HepG2 (cell line): ENCODE data around the gene CDK15. TPM values are rescaled to one million over a fixed set of nuclear protein-coding genes. Genes with fewer than 3 reads are reported as not detected.

Experiments used
- ARNTL ChIP-seq: sonication (generic); formaldehyde crosslinking; IDR thresholded peaks from 2 replicates; pipeline ENCODE4 v1.4.0; 2020; ENCODE audit warnings: mild to moderate bottlenecking, missing genetic modification reagents
- CCAR2 ChIP-seq: fragments of 200-400 bp; formaldehyde crosslinking; optimal IDR thresholded peaks from 2 replicates; pipeline ENCODE3; 2018; ENCODE audit warnings: low read depth, mild to moderate bottlenecking, low read length, moderate library complexity
- ERF ChIP-seq: IDR thresholded peaks from 2 replicates; pipeline ENCODE4 v1.6.1; 2018; ENCODE audit warnings: missing biosample characterization, missing genetic modification reagents
- ESRRA ChIP-seq: sonication (generic); formaldehyde crosslinking; IDR thresholded peaks from 2 replicates; pipeline ENCODE4 v1.5.1; 2020; ENCODE audit warnings: mild to moderate bottlenecking, low read depth, missing genetic modification reagents
- FOXA3 ChIP-seq: IDR thresholded peaks from 2 replicates; pipeline ENCODE4 v1.6.1; 2016; ENCODE audit warnings: missing genetic modification reagents, missing compliant biosample characterization
- HDAC1 ChIP-seq: sonication (generic); formaldehyde crosslinking; IDR thresholded peaks from 2 replicates; pipeline ENCODE4 v1.5.1; 2020; ENCODE audit warnings: mild to moderate bottlenecking, missing genetic modification reagents
- HOXA7 ChIP-seq: sonication (generic); formaldehyde crosslinking; IDR thresholded peaks from 2 replicates; pipeline ENCODE4 v1.8.1; 2022; ENCODE audit warnings: mild to moderate bottlenecking, missing genetic modification reagents, moderate library complexity
- MED1 ChIP-seq: sonication (generic); formaldehyde crosslinking; IDR thresholded peaks from 2 replicates; pipeline ENCODE4 v1.4.0; 2020; ENCODE audit warnings: missing genetic modification reagents
- MED13 ChIP-seq: sonication (generic); formaldehyde crosslinking; IDR thresholded peaks from 2 replicates; pipeline ENCODE4 v1.5.0; 2020; ENCODE audit warnings: missing genetic modification reagents
- MIXL1 ChIP-seq: IDR thresholded peaks from 2 replicates; pipeline ENCODE4 v1.6.1; 2016
- NR2F1 ChIP-seq, 2 experiments: fragments of 450-650 bp in 1 of 2; formaldehyde crosslinking in 1 of 2; IDR thresholded peaks; 2 replicates each; pipeline versions ENCODE4 v1.5.0 to v1.6.1; 2016 to 2020; ENCODE audit warnings: mild to moderate bottlenecking in 1 of 2, missing compliant biosample characterization in 1 of 2, missing genetic modification reagents in 1 of 2, moderate library complexity in 1 of 2
- NR3C1 ChIP-seq: sonication (generic); formaldehyde crosslinking; IDR thresholded peaks from 2 replicates; pipeline ENCODE4 v1.4.0; 2020; ENCODE audit warnings: missing genetic modification reagents
- PHF5A ChIP-seq: IDR thresholded peaks from one replicate; pipeline ENCODE4 v1.6.1; 2018; ENCODE audit warnings: low read depth, missing genetic modification reagents; ENCODE audit not compliant: unreplicated experiment
- RARA ChIP-seq: IDR thresholded peaks from 2 replicates; pipeline ENCODE4 v1.6.1; 2016; ENCODE audit warnings: missing genetic modification reagents, missing compliant biosample characterization
- SMARCC2 ChIP-seq: fragments of 450-650 bp; IDR thresholded peaks from 2 replicates; pipeline ENCODE4 v1.6.1; 2017; ENCODE audit warnings: antibody characterized with exemption, mild to moderate bottlenecking
- SMARCE1 ChIP-seq: fragments of 450-650 bp; IDR thresholded peaks from 2 replicates; pipeline ENCODE4 v1.6.1; 2017; ENCODE audit warnings: borderline replicate concordance
- SOX6 ChIP-seq, 2 experiments: fragments of 450-650 bp in 1 of 2; sonication (generic) in 1 of 2; formaldehyde crosslinking in 1 of 2; IDR thresholded peaks; 2 replicates each; pipeline versions ENCODE4 v1.4.0 to v1.6.1; 2017 to 2020; ENCODE audit warnings: antibody characterized with exemption in 1 of 2, mild to moderate bottlenecking in 1 of 2, missing genetic modification reagents in 1 of 2
- YEATS2 ChIP-seq: sonication (generic); formaldehyde crosslinking; IDR thresholded peaks from 2 replicates; pipeline ENCODE4 v1.4.0; 2020; ENCODE audit warnings: missing genetic modification reagents, borderline replicate concordance
- ZC3H13 ChIP-seq: sonication (generic); formaldehyde crosslinking; IDR thresholded peaks from 2 replicates; pipeline ENCODE4 v1.8.1; 2023; ENCODE audit warnings: mild to moderate bottlenecking, missing genetic modification reagents, moderate library complexity
- ZFP1 ChIP-seq: IDR thresholded peaks from 2 replicates; pipeline ENCODE4 v1.6.1; 2016
- ZFP36L1 ChIP-seq: sonication (generic); formaldehyde crosslinking; IDR thresholded peaks from 2 replicates; pipeline ENCODE4 v1.8.0; 2022; ENCODE audit warnings: mild to moderate bottlenecking, missing genetic modification reagents, moderate library complexity
- ZNF205 ChIP-seq: IDR thresholded peaks from 2 replicates; pipeline ENCODE4 v1.6.1; 2018; ENCODE audit warnings: missing biosample characterization, missing genetic modification reagents
- ZNF292 ChIP-seq: sonication (generic); formaldehyde crosslinking; IDR thresholded peaks from 2 replicates; pipeline ENCODE4 v1.8.1; 2022; ENCODE audit warnings: mild to moderate bottlenecking, low read depth, missing genetic modification reagents, borderline replicate concordance
- ZNF33A ChIP-seq: sonication (generic); formaldehyde crosslinking; IDR thresholded peaks from 2 replicates; pipeline ENCODE4 v1.5.1; 2020; ENCODE audit warnings: missing genetic modification reagents, mild to moderate bottlenecking, moderate library complexity, borderline replicate concordance
- ZNF468 ChIP-seq: sonication (generic); formaldehyde crosslinking; IDR thresholded peaks from 2 replicates; pipeline ENCODE4 v1.8.0; 2022; ENCODE audit warnings: mild to moderate bottlenecking, moderate library complexity, missing genetic modification reagents
- ZNF678 ChIP-seq: sonication (generic); formaldehyde crosslinking; IDR thresholded peaks from 2 replicates; pipeline ENCODE4 v1.4.0; 2020; ENCODE audit warnings: mild to moderate bottlenecking, missing genetic modification reagents
- polyA plus RNA-seq, 8 experiments: library from polyadenylated mRNA; depleted of rRNA in 3 of 8; stranded (reverse) in 7 of 8; unstranded in 1 of 8; fragments of >200 nt; fragmentation: Illumina TruSeq in 4 of 8; extraction: Trizol in 4 of 8; gene quantifications; 2 replicates each; pipeline versions ENCODE4 v1.2.1 to v1.2.3, GENCODE V29; 2011 to 2016; ENCODE audit warnings: low read depth in 4 of 8, missing spikeins in 1 of 8, mixed read lengths in 1 of 8; ENCODE audit not compliant: insufficient read depth in 1 of 8
- total RNA-seq, 5 experiments: library from RNA; depleted of rRNA; stranded (reverse); fragments of >200 nt; fragmentation: Illumina TruSeq; extraction: Trizol; gene quantifications; 2 replicates each; pipeline ENCODE4 v1.2.3, GENCODE V29; 2016; ENCODE audit warnings: low read depth in 1 of 5
- TF ChIP-seq, protein P1 (sequence below): sonication (generic); formaldehyde crosslinking; IDR thresholded peaks from 2 replicates; pipeline ENCODE4 v1.4.0; 2020; ENCODE audit warnings: mild to moderate bottlenecking, missing genetic modification reagents
- TF ChIP-seq, protein P2 (sequence below): sonication (generic); formaldehyde crosslinking; IDR thresholded peaks from 2 replicates; pipeline ENCODE4 v1.4.0; 2020; ENCODE audit warnings: mild to moderate bottlenecking, low read depth, missing genetic modification reagents
- TF ChIP-seq, protein P3 (sequence below): sonication (generic); formaldehyde crosslinking; IDR thresholded peaks from 2 replicates; pipeline ENCODE4 v1.4.0; 2020; ENCODE audit warnings: missing genetic modification reagents; ENCODE audit errors: not compliant biosample characterization

Gene CDK15
- total and polyA plus RNA-seq, 2 of the 13 experiments (the other 11 are each of a cell fraction or from before 2014, with no cell fraction given) = not detected

DNA sequence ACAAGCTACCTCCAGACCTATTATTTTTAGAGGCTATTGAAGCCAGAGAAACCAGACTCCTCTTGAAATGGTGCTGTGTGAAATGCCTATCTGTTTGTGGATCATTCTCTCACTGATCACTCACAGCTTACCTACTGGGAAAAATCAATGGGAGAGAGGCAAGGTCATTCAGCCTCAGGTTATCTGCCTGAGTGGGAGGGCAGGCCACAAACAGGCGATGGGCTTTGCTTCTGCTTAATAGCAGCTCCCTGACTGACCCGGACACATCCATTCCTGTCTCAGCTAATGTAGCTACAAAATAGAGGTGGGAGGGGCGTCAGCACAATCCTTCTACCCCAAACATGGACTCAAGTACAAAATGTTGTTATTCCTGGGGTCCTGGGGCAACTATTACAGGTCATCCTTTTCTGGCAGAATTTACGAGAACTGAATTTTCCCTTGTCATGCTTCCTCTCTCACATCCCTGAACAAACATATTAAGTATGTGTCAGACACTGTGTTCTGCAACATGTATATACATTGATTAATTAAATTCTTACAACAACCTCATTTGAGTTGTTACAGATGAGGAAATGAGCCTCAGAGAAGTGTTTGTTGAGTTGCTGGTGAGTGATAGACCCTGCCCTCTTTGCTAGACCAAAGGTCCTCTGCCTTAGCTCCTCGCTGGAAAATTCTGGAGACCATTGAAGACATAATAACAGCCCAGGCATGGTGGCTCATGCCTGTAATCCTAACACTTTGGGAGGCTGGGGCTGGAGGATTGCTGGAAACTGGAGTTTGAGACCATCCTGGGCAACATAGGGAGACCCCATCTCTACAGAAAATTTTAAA, 60.5 kb downstream of the CDK15 start (continued):
- 0 out of 2 replicates have a peak, but pooled peaks have one; percentile 18 for TF ChIP-seq MIXL1 (CRISPR knock-in tag)
- no peak for TF ChIP-seq SMARCC2
- TF ChIP-seq HDAC1 (CRISPR knock-in tag) = 0 out of 2 replicates have a peak, but pooled peaks have one; percentile 15
- TF ChIP-seq, protein P1, sequence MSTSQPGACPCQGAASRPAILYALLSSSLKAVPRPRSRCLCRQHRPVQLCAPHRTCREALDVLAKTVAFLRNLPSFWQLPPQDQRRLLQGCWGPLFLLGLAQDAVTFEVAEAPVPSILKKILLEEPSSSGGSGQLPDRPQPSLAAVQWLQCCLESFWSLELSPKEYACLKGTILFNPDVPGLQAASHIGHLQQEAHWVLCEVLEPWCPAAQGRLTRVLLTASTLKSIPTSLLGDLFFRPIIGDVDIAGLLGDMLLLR (CRISPR knock-in tag) = no peak
- no peak for TF ChIP-seq ZC3H13 (CRISPR knock-in tag)
- no peak for TF ChIP-seq SOX6 (IDR thresholded peaks at IDR 0.05)
- TF ChIP-seq SOX6 (CRISPR knock-in tag; IDR thresholded peaks at IDR 0.05) = 0 out of 2 replicates have a peak, but pooled peaks have one; percentile 24
- TF ChIP-seq NR2F1 (CRISPR knock-in tag; IDR thresholded peaks at IDR 0.05) = 0 out of 4 replicates have a peak, but pooled peaks of 1 of the 2 experiments have one; percentile 13
- TF ChIP-seq, protein P2, sequence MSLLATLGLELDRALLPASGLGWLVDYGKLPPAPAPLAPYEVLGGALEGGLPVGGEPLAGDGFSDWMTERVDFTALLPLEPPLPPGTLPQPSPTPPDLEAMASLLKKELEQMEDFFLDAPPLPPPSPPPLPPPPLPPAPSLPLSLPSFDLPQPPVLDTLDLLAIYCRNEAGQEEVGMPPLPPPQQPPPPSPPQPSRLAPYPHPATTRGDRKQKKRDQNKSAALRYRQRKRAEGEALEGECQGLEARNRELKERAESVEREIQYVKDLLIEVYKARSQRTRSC (CRISPR knock-in tag) = no peak
- no peak for TF ChIP-seq HOXA7 (CRISPR knock-in tag)
- TF ChIP-seq NR3C1 = no peak
- TF ChIP-seq RARA (CRISPR knock-in tag) = 0 out of 2 replicates have a peak, but pooled peaks have one; percentile 10
- no peak for TF ChIP-seq ZNF468 (CRISPR knock-in tag)
- no peak for TF ChIP-seq MED1 (CRISPR knock-in tag)
- 0 out of 2 replicates have a peak, but pooled peaks have one; percentile 20 for TF ChIP-seq ZNF205 (CRISPR knock-in tag)
- TF ChIP-seq ZNF33A (CRISPR knock-in tag) = no peak
- peak; percentile 68 for TF ChIP-seq PHF5A (CRISPR knock-in tag)
- no peak for TF ChIP-seq ARNTL (CRISPR knock-in tag)
- no peak for TF ChIP-seq ZFP36L1
- TF ChIP-seq YEATS2 (CRISPR knock-in tag) = no peak
- 0 out of 2 replicates have a peak, but pooled peaks have one; percentile 69 for TF ChIP-seq ESRRA (CRISPR knock-in tag)
- TF ChIP-seq CCAR2 = no peak
- no peak for TF ChIP-seq ZFP1 (CRISPR knock-in tag)
- peak; percentile 46; the same call in 1 of the 2 replicates for TF ChIP-seq ZNF292
- TF ChIP-seq ERF (CRISPR knock-in tag) = no peak
- no peak for TF ChIP-seq ZNF678 (CRISPR knock-in tag)
- TF ChIP-seq FOXA3 (CRISPR knock-in tag) = 0 out of 2 replicates have a peak, but pooled peaks have one; percentile 6
- TF ChIP-seq, protein P3, sequence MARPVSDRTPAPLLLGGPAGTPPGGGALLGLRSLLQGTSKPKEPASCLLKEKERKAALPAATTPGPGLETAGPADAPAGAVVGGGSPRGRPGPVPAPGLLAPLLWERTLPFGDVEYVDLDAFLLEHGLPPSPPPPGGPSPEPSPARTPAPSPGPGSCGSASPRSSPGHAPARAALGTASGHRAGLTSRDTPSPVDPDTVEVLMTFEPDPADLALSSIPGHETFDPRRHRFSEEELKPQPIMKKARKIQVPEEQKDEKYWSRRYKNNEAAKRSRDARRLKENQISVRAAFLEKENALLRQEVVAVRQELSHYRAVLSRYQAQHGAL (CRISPR knock-in tag) = no peak
- TF ChIP-seq MED13 (CRISPR knock-in tag) = no peak
- TF ChIP-seq SMARCE1 = no peak
